GM18505 (cell line): ENCODE measurements around the gene TCF23.
A peak's percentile ranks its signal among the peaks of the same experiment; 100 is the strongest.

Experiments used
- ATAC-seq: cut with Tn5 transposase; IDR thresholded peaks from one replicate; pipeline ENCODE4 v1.9.1; 2021; ENCODE audit not compliant: unreplicated experiment
- POLR2A ChIP-seq: IDR thresholded peaks from 4 replicates; pipeline ENCODE4 v1.6.1; 2011; ENCODE audit warnings: borderline replicate concordance; ENCODE audit not compliant: insufficient read depth, insufficient read length; ENCODE audit errors: extremely low read depth

Gene TCF23

DNA sequence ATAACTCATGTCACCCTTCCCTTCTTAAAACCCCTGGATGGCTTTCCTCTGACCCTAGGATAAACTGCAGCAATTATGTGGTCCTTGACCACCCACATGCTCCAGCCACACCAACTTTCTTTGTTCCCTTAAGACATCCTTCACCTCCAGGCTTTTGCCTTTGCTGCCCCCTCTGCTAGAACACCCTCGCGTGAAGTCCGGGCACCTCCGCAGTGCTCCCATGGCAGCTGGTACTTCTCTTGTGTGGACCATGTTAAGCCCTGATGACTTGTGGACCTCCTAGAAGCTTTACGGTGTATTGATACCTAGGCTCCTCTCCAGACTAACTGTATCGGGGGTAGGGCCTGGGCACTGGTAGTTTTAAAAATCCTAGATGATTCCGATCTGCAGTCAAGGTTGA is 26.0 kb upstream of the TCF23 start:
- TF ChIP-seq POLR2A: no peak
- no peak for ATAC-seq

DNA sequence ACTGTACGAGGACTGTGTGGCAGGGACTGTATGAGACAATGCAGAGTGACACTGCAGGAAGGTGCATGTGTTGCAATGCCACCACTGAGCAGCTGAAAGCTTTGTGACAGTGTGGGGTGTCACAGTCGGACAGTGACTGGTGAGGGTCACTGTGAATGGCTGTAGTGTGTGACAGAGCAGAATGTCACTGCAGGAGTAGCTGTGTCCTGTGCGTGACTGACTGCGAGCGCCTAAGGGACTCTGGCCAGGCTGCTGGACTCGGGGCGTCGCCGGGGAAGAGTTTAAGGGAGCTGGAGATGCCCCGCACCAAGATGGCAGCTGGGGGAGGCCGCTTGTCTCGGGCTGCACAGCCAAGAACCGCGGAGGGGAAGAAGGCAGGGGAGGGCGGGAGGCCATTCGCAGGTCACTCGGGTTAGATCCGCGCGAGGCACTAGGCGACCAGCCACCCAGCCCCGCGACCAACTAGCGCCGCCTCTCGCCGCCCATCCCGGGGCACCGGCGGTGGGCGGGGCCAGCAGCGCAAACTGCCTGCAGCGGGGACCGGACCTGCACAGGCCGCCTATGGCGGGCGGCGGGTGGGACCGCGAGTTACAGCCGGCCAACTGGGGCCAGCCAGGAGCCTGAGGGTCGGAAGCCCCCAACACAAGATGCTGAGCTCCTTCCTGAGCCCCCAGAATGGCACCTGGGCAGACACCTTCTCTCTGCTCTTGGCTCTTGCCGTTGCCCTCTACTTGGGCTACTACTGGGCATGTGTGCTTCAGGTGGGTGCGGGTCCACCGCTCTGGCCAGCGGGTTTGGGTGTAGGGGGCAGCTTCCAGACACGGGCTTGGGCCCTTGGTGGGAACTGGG is 25.3 kb upstream of the TCF23 start, which contains the start of gene ABHD1:
Gene ABHD1 (plus strand): TSS at position 514 of the 849 bp plus-strand sequence. CDS start 134 bp downstream, at position 648.
- no peak for ATAC-seq
- peak; percentile 25 for TF ChIP-seq POLR2A

DNA sequence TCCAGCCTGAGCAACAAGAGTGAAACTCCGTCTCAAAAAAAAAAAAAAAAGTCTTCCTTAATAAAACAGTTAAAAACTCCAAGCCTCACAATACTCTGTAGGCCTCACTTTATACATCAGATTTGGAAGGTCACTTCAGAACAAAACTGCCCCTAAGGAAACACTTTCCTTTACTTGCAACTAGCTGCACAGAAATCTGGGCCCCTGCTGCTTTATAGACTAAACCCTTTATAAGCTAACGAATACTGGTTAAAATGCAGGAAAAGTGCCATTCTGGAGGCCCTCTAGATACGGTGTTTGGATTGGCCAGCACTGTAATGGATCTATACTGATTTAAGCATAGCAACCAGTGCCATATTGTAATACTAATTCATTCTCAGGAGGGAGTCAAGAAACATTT is 23.7 kb upstream of the TCF23 start:
- TF ChIP-seq POLR2A: no peak
- ATAC-seq: no peak

DNA sequence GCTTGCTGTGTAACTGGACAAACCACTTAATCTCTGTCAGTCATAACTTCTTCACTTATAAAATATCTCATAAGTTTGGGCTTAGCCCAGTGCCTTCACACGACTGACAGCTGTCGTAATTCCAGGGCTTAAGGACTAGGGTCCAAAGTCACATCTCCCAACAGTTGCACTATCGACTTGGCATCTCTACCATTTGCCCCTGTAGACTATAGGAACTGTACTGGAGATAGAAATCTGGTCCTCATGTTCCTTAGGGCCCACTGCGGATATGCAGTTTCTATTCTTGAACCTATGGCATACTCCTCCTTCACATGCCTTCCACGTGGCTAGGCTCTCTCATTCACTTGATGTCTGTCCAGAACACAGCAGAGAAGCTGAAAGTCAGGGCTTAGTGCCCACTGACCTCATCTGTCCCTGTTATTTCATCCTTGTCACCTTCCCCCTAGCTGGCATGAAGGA is 22.5 kb upstream of the TCF23 start:
- no peak for ATAC-seq
- no peak for TF ChIP-seq POLR2A

DNA sequence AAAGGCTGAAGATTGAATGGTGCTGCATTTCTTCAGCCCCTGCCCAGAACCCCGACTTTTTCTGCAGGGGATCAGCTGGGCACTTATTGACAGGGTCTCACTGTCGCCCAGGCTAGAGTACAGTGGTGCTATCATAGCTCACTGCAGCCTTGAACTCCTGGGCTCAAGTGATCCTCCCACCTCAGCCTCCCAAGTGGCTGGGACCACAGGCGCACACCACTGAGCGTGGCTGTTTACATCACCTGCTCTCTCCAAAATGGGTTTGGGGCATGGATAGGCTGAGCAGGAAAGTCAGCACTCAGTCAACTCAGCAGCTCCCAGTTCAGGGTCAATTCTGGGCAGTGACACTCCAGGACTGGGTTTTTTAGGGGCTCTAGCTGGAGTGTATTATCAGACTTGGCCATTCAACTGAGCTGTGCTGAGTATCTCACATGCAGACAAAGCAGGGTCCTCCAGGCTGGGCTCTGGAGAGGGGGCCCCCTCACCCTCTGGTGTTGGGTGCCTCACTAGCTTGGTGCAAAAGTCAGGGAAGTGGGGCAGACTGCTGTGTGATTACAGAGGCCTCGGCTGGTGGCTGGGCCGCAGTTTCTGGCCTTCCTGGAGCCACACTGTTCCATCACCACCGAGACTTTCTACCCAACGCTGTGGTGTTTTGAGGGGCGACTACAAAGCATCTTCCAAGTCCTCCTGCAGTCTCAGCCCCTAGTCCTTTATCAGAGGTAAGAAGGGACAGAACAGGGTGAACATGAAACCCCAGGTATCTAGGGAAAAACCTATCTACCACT is 20.7 kb upstream of the TCF23 start:
- TF ChIP-seq POLR2A: no peak
- ATAC-seq: no peak

DNA sequence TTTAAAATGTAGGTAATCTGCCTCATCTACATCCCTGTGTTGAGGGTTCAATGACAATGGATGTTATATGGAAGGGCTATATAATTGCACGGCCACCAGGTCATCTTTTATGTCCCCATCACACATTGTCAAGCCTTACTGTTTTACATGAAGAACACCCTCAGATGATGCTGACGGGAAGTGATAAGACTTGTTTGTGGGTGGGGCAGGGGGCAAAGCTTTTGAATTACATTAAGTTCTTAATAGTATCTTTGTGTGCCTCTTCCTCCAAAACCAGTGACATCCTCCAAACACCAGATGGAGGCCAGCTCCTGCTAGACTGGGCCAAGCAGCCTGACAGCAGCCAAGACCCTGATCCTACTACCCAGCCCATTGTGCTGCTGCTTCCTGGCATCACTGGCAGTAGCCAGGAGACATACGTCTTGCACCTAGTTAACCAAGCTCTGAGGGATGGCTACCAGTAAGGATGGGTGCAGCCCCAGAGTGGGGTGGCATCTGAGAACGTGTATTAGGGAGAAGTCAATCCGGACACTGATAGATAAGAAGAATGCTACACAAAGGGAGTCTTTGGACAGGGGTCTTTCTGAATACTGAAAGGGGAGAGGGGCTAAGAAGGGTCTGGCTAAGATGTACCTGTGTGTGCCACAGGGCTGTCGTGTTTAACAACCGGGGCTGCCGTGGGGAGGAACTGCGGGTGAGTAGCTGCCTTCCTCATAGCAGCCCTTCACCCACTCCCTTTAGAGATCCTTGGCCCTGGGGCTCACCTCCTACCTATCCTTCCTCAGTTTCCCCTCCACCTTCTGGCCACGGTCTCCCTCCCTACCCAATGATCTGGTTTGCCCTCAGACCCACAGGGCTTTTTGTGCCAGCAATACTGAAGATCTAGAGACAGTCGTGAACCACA is 19.9 kb upstream of the TCF23 start:
- no peak for ATAC-seq
- TF ChIP-seq POLR2A: no peak

DNA sequence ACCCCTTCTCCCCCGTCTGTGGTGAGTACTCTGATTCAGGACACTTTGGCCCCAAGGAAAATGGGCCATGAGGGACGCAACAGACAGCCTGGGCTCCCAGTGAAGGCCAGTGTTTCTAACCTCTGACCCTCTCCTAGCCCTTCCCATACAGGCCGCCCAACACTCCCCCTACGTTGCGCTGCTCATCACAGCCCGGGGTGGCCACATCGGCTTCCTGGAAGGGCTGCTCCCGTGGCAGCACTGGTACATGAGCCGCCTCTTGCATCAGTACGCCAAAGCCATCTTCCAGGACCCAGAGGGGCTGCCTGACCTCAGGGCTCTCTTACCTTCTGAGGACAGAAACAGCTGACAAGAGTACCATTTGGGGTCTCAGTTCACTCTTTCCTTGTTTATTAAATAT is 18.4 kb upstream of the TCF23 start:
- no peak for ATAC-seq
- TF ChIP-seq POLR2A: no peak

DNA sequence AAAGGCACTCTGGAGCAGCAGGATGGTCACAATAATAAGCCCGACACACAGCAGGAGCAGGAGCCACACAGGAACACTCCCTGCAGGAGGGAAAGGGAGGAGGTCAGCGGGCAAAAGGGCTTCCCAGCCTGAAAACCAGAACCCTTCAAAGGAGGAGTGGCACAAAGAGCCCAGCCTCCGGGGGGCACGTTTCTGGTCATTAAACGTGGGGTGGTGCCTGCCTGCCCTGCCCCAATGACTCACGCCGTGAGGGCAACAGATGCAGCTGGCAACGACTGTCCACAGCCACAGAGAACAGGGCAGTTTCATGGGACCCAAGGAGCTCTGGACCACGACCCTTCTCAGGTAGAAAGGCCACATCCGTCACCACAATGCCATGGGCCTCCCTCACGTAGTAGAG is 17.4 kb upstream of the TCF23 start:
- no peak for ATAC-seq
- TF ChIP-seq POLR2A: no peak

DNA sequence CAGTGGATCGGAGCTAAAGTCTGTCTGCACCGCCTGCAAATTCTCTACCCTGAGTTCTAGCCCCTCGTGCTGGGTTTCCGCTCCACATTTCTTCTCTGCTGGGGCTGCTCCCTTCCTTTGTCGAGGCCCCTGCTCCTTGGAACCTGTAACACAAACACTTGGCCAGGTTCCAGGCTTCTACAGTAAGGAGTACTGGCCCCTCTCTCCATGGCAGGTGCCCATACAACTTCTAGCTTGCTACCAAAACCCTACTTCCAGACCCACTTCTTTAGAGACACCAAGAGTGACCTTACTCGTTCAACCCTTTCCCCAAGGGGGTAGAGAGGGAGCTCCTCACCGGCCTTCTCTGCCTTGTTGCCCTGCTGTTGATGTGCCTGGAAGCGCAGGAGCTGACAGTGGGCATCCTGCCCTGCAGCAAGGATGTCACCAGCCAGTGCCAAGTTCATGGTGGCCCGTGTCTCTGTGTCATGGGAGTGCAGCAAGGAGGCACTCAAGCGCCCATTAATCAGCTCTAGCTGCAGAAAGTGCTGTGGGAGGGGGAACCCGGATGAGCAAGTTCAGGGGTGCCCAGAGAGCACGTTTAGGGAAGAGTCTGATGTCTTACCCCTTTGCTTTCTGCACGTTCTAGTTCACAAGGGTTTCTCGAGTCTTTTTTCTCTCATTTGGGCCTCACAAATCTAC is 15.5 kb upstream of the TCF23 start:
- no peak for ATAC-seq
- no peak for TF ChIP-seq POLR2A

DNA sequence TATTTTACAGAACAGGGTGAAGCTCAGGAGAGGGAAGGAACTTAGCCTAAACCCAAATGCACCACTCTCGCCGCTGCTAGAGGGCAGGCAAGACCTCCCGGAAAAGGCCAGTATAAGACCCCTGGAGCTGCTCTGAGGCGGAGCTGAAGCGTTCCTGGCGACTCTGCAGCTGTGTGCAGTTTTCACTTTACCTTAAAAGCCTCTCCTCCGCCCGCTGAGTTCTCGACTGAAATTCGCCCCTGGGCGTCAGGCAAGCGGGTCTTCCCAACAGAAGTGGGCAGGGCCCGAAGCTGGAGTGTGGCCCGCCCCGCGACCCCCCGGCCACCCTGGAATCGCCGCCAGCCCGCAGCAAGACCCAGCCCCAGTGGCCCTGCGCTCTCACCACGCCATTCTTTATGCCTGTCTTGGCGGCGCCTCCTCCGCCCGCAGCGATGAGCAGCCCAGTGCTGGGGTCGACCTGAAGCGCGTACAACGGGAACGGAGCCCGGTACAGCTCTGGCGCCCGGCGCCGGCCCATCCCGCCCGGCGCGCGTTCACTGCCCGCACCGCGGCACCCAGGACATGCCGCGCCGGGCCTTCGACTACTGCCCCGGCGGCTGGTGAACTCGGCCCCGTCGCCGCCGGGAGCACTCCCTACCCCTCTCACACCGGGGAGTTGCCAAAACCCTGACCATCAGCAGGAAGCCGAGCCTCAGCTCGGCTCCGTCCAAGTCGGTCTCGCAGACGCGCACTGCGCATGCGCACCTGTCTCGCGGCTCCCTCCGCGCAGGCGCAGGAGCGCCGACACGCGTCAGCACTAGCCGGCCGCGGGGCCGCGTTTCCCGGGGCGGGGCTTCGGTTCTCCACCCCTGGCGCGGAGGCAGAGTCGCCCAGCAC is 14.7 kb upstream of the TCF23 start, which contains the start of gene PREB:
Gene PREB (minus strand): TSS at position 732 of the 876 bp plus-strand sequence. CDS start 215 bp downstream, at position 517.
- TF ChIP-seq POLR2A: peak; percentile 94
- peak; percentile 71 for ATAC-seq

DNA sequence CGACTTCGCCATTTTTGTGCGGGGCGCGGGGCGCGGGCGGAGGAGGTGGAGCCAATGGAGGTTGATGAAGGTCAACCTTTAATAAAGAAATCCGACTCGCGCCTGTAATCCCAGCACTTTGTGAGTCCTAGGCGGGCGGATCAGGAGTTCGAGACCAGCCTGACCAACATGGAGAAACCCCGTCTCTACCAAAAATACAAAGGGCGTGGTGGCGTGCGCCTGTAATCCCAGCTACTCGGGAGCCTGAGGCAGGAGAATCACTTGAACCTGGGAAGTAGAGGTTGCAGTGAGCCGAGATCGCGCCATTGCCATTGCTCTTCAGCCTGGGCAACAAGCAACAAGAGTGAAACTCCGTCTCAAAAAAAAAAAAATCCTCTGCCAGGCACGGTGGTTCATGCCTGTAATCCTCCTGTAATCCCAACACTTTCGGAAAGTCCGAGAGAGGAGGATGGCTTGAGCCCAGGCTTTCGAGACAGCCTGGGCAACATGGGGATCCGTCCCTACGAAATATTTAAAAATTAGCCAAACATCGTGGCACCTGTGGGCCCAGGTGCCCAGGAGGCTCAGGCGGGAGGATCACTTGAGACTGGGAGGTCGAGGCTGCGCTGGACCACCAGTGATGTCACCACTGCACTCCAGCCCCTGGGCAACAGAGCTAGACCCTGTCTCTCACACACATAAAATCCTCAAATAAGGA is 13.9 kb upstream of the TCF23 start:
- no peak for ATAC-seq

More for the DNA sequence above, 13.9 kb upstream of the TCF23 start:
- TF ChIP-seq POLR2A: no peak
